Liver (tissue), 5 donors: ENCODE results near the gene ANAPC7. TPM values are rescaled to one million over a fixed set of nuclear protein-coding genes. Genes with fewer than 3 reads are reported as not detected.

Experiments used
- polyA plus RNA-seq, 2 donors: library from polyadenylated mRNA; stranded (reverse) in 1 of 2; unstranded in 1 of 2; fragments of 200-250 nt in 1 of 2; fragments of >200 nt in 1 of 2; fragmentation: Nextera tagmentation in 1 of 2; extraction: Ambion mirVana in 1 of 2; gene quantifications; one replicate each; pipeline versions ENCODE4 v1.2.1 to v1.2.3, GENCODE V29; 2013 to 2015
- small RNA-seq: library from RNA; depleted of rRNA; stranded (forward); fragments of <200 nt; gene quantifications from one replicate; pipeline ENCODE3, GENCODE V24; 2014
- total RNA-seq, 2 donors: library from RNA; depleted of rRNA; stranded (reverse); fragments of >200 nt; gene quantifications; one replicate each; pipeline ENCODE4 v1.2.3, GENCODE V29; 2014
- donor health status: healthy.
- donor health status: healthy.
- donor health status: healthy.

ANAPC7 gene
- total and polyA plus RNA-seq, 4 donors, result 11.4 to 21.1 (median 16.3) TPM

Small RNA genes lying within 50 kb of the gene (small RNA-seq; reads per million reads assigned to genes)
- gene RN7SL769P, result not detected

Other genes with a start within 250 kb of the ANAPC7 start
- gene ATP2A2, start 122.5 kb downstream of the ANAPC7 start, total RNA-seq, result 100 to 1,000 TPM in 1 of 2 donors, 10 to 100 TPM in 1; 60.8 to 198 TPM
- 10 to 100 TPM; 20.9 to 74.3 TPM for gene ATP2A2, start 122.5 kb downstream of the ANAPC7 start, polyA plus RNA-seq
- 100 to 1,000 TPM in 1 of 2 donors, 10 to 100 TPM in 1; 86.2 to 101 TPM for gene ARPC3, start 46.6 kb upstream of the ANAPC7 start, total RNA-seq
- 100 to 1,000 TPM; 130 to 140 TPM for gene ARPC3, start 46.6 kb upstream of the ANAPC7 start, polyA plus RNA-seq
- 10 to 100 TPM; 13.4 to 17.7 TPM for gene GPN3, start 64.5 kb upstream of the ANAPC7 start, total RNA-seq
- 10 to 100 TPM; 19.6 to 47.2 TPM for gene GPN3, start 64.5 kb upstream of the ANAPC7 start, polyA plus RNA-seq
- 1 to 10 TPM; 3.6 to 7.4 TPM for gene FAM216A, start 65.1 kb upstream of the ANAPC7 start, total RNA-seq
- 1 to 10 TPM; 4.7 to 4.8 TPM for gene FAM216A, start 65.1 kb upstream of the ANAPC7 start, polyA plus RNA-seq
- 10 to 100 TPM; 48.0 to 61.5 TPM for gene VPS29, start 98.4 kb upstream of the ANAPC7 start, total RNA-seq
- 100 to 1,000 TPM in 1 of 2 donors, 10 to 100 TPM in 1; 74.1 to 170 TPM for gene VPS29, start 98.4 kb upstream of the ANAPC7 start, polyA plus RNA-seq
- under 1 TPM; 0.33 to 0.56 TPM for gene RAD9B, start 98.6 kb upstream of the ANAPC7 start, total RNA-seq
- under 1 TPM; 0.14 to 0.22 TPM for gene RAD9B, start 98.6 kb upstream of the ANAPC7 start, polyA plus RNA-seq
- 10 to 100 TPM in 1 of 2 donors, 1 to 10 TPM in 1; 8.5 to 15.7 TPM for gene PPTC7, start 179.6 kb upstream of the ANAPC7 start, total RNA-seq
- gene PPTC7, start 179.6 kb upstream of the ANAPC7 start, polyA plus RNA-seq, result 1 to 10 TPM; 5.6 to 8.2 TPM
- gene TCTN1, start 210.4 kb upstream of the ANAPC7 start, total RNA-seq, result 10 to 100 TPM; 11.3 to 12.0 TPM
- gene TCTN1, start 210.4 kb upstream of the ANAPC7 start, polyA plus RNA-seq, result 10 to 100 TPM in 1 of 2 donors, 1 to 10 TPM in 1; 6.0 to 10.4 TPM